NCI-H748 (cell line): ENCODE measurements around the gene RNF151.
"Not testable (repeated sequence)": the region's sequence is repeated elsewhere in the genome, so short reads cannot be mapped to it uniquely, and the experiment has no call there.

Experiments used
- DNase-seq: peaks from one replicate; lab custom pipeline; 2025; ENCODE audit not compliant: unreplicated experiment; lab: John Stamatoyannopoulos, UW

Gene RNF151, protein sequence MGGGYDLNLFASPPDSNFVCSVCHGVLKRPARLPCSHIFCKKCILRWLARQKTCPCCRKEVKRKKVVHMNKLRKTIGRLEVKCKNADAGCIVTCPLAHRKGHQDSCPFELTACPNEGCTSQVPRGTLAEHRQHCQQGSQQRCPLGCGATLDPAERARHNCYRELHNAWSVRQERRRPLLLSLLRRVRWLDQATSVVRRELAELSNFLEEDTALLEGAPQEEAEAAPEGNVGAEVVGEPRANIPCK

DNA sequence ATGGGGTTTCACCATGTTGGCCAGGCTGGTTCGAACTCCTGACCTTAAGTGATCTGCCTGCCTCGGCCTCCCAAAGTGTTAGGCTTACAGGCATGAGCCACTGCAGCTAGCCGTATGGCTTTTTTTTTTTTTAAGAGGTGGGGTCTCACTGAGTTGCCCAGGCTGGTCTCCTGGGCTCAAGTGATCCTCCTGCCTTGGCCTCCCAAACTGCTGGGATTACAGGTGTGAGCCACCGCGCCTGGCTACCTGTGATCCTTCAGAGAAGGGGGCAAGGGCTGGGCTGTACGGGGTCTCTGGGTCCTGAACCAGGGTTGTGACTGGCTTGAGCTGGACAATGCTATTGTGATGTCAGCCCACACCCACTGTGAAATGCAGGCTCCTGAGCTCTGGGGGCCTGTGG lies at the start of gene RNF151:
Gene RNF151, plus strand, starts transcription at position 397 of the 400 bp plus-strand sequence. CDS start 26 bp downstream, outside the sequence.
- DNase-seq: no peak

DNA sequence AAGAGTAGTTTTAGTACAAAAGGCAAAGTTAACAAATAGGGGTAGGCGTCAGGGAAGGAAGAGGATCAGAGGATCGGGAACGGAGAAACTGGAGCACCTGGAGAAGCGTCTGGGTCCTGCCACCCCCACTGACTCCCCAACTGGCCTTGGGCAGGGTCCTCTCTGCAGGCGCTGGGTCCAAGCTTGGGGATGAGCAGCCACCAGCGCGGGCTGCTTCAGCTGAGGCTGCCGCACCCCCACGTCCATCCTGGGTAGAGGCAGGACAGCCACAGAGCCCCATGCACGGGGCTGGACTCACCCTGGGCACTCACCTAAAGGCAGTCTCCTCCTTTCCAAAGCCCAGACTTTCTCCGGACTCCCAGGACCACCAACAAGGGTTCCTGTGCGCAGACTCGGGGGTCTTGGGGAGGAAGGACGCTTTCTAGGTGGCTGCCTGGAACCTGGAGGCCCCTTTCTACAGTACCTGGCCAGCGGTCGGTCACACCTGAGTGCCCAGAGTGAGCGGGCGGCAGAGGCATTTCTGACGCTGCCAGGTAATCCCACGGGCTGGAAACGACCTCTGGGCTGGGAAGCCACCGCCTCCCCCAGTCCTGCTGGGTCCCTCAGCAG lies 49.5 kb upstream of the RNF151 start:
- DNase-seq: peak; percentile 24

DNA sequence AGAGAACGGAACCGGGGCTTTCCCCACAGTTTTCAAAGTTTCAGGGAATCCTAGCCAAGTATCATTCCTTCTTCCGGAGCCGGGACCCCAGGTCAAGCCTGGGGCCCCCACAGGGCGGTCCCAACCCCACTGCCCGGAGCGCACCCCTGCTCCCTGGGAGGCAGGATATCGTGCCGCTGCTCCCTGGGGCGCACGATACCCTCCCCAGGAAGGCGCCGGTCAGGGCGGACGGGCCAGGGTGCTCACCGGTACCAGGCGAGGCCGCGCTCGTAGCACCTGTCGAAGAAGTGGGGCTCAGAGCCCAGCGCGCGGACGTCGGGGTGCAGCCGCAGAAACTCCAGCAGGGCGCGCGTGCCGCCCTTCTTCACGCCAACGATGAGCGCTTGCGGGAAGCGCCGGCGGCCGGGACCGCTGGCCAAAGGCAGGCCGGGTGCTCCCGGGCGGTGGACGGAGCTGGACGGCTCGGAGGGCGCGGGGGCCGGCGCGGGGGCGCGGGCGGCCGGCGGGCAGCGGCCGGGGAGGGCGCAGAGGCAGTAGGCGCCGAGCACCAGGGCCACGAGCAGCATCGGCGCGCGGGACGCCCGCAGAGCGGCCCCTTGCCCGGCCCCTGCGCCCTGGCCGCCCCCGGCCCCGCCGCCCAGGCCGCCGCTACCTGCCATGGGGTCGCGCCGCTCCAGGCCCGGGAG lies 48.8 kb upstream of the RNF151 start:
- no peak for DNase-seq

DNA sequence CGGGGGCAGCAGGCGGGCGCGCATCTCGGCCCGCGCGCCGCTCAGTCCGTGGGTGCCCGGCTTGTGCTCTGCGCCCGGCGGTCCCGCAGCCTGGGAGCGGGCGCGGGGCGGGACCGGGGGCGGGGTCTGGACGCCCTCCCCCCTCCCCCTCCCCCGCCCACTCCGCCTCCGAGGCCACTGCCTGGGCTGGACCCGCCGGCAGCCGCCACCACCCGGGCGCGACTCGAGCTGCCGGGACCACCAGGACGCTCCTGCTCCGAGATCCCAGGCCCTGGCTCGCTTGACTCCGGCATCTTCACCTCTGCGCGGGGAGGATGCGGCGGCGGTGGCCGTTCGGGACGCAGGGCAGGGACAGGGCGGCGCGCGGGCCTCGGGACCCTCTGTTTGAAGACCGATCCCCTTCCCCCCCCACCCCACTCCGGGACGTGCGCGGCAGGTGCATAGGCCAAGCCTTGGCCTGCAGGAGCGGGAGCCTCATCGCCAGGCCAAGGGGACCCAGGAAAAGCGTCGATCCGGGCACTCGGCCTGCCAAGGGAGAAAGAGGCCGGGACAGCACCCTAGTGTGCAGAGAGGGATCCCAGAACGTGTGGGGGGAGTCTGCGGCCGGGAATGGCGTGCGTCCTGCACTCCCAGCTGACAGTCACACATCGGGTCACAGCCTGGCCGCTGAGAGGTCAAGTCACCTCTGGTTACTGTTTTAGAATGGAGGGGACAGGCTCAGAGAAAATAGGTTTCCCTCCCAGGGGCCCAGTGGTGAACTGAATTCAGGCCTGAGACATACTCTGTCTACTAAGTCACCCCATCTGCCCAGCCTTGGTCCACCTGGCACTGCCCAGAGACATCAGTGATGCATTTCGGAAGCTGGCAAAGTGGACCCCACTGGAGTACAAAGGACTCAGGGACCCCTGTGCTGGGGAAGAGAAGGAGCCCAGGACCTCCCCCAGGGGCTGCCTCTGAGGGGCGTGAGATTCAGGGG lies 48.0 kb upstream of the RNF151 start, which contains the start of gene HS3ST6:
Gene HS3ST6, minus strand, starts transcription at position 65 of the 976 bp plus-strand sequence. CDS start 92 bp downstream, outside the sequence.
- DNase-seq: peak; percentile 36

DNA sequence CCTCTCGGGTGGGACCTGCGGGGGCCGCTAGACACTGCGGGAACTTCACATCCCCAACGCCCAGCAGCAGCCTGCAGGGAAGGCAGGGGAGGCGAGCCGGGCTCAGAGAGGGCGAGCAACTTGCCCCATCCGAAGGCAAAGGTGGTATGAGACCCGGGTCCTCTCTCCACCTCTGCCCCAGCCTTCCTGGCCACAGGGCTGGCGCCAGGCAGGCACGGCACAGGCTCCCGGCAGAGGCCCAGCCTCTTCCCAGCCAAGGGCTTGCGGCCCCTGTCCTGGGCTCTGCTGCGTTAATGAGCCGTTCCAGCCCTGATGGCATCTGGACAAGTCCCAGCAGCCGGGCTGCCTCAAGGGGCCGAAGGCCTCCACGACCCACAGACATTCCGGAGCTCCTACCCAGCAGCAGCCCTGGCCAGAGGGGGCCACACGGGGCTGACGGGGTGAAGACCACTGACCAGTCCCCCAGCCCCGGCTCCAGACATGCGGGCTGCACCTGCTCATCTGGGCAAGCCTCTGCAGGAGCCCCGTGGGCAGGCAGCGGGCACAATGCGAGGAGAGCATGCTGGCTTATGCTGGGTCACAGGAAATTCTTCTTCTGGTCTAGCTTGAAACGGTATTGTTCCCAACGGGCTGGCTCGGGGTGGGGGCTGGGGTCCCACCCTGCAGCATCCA lies 47.2 kb upstream of the RNF151 start:
- no peak for DNase-seq

- not testable (repeated sequence) for DNase-seq
Measured at GRCh38 chr16:1920122-1920521, 46.5 kb upstream of the RNF151 start.

- peak; percentile 29 for DNase-seq
Measured at GRCh38 chr16:1920727-1921171, 45.9 kb upstream of the RNF151 start.

- DNase-seq: no peak
Measured at GRCh38 chr16:1922357-1922756, 44.3 kb upstream of the RNF151 start.

- peak; percentile 83 for DNase-seq
Measured at GRCh38 chr16:1923299-1924034, 43.2 kb upstream of the RNF151 start.

- no peak for DNase-seq
Measured at GRCh38 chr16:1924095-1924494, 42.6 kb upstream of the RNF151 start.

DNA sequence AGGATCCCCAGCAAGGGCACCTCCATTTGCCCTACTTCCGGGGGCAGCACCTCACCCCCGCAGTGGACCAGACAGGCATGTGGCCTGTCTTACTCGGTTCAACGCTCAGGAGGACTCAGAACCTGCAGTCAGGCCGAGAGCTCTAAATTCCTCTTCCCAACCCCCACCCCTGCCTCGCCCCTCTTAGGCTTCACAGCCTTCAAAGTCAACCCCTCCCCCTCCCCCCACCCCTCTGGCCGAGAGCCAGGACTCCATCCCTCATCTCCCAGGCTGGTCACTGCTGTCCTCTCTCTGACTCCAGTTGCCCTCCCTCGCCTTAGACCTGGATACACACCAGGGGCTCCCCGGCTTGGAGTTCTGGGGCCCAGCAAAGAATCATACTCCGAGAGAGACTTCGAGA lies 40.4 kb upstream of the RNF151 start:
- no peak for DNase-seq

DNA sequence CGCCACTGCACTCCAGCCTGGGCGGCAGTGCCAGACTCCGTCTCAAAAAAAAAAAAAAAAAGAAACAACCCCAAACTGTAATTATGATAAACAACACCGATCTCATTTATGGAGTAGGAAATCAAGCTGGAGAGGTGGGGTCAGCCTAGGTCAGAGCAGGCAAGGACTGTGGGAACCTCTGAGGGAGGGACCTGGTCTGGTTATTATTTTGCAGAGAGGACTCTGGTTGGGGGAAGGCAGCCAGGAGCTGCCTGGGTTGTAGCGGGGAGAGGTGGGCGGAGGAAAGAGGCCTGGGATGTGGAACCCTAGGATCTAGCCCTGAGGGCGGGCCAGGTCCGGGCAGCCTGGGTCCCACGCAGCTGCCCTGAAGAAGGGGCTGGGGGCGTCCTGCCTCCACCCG lies 37.6 kb upstream of the RNF151 start:
- DNase-seq: peak; percentile 31

GRCh38 chr16:1929578-1930337 lies 36.9 kb upstream of the RNF151 start:
- peak; percentile 79 for DNase-seq

- no peak for DNase-seq
Measured at GRCh38 chr16:1930338-1930720, 36.3 kb upstream of the RNF151 start.

GRCh38 chr16:1932050-1933028 lies 34.3 kb upstream of the RNF151 start:
- peak; percentile 3 for DNase-seq

GRCh38 chr16:1933097-1933661 lies 33.5 kb upstream of the RNF151 start:
- no peak for DNase-seq

DNA sequence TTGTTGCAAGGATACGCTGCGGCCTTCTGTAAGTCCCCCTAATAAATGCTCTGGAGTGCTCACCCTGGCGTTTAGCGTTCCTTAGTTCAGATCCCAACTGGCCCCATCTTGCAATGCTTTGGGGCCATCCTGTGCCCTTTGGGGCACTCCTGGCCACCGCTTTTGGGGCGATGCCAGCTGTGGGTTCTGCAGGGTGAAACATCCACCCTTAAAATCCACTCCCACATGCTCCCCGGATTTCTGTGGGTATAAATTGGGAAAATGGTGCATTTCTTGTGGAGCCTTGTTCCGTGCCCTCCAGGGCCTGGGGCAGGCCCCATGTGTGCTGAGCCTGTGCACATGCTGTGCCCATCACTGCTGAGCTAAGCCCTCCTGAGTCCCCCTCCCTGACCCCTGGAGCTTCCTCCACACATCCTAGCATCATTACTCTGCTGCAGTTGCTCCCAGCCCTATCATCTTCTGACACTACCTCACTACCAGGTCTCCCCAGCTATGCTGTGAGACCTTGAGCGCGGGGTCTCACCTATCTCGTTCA lies 29.6 kb upstream of the RNF151 start:
- DNase-seq: no peak
